IMR-90 (cell line): ENCODE results near the gene LTBP1. TPM values are rescaled to one million over a fixed set of nuclear protein-coding genes. Genes with fewer than 3 reads are reported as not detected.

Source experiments
- ATAC-seq: fragments of 200-7000 bp; cut with Tn5 transposase; 2 replicates; pipeline ENCODE4 v1.9.1; 2020; ENCODE audit warnings: low read depth, mild to moderate bottlenecking, moderate library complexity
- BruUV-seq: library from RNA; stranded (reverse); fragments of 400-500 nt; replicated peaks from 2 replicates; lab custom pipeline; 2021; lab: Mats Ljungman, UMichigan
- CTCF ChIA-PET: fragments of 300-600 bp; formaldehyde crosslinking; extraction: SDS; loops from one replicate; lab custom pipeline; 2021; ENCODE audit warnings: antibody characterized with exemption; lab: Yijun Ruan, JAX
- POLR2A ChIA-PET: fragments of 300-600 bp; sonication (Branson Sonifier 250); formaldehyde crosslinking; loops from one replicate; lab custom pipeline; 2022; ENCODE audit warnings: antibody characterized with exemption; ENCODE audit not compliant: unreplicated experiment; lab: Charles Lee
- DNase-seq: peaks from one replicate; pipeline ENCODE4 v3.0.0; 2013
- H2AFZ ChIP-seq: replicated peaks from 2 replicates; pipeline ENCODE3; 2013; ENCODE audit warnings: low read length, mild to moderate bottlenecking; ENCODE audit not compliant: poor library complexity
- H2AK5ac ChIP-seq: 2 replicates; pipeline ENCODE4 v1.6.1; 2013; ENCODE audit warnings: low read depth, low read length, inconsistent platforms
- H2AK9ac ChIP-seq: replicated peaks from 2 replicates; pipeline ENCODE3; 2013; ENCODE audit warnings: mild to moderate bottlenecking, low read depth, low read length, moderate library complexity; ENCODE audit not compliant: poor library complexity
- H2BK120ac ChIP-seq: 2 replicates; pipeline ENCODE4 v1.6.1; 2013; ENCODE audit warnings: low read depth, low read length, inconsistent platforms
- H2BK15ac ChIP-seq: 3 replicates; pipeline ENCODE4 v1.6.1; 2013; ENCODE audit warnings: low read depth, low read length, inconsistent platforms
- H2BK20ac ChIP-seq: 2 replicates; pipeline ENCODE4 v1.6.1; 2013; ENCODE audit warnings: low read depth, mild to moderate bottlenecking, inconsistent platforms, low read length, moderate library complexity
- H2BK5ac ChIP-seq: 2 replicates; pipeline ENCODE4 v1.6.1; 2013; ENCODE audit warnings: mild to moderate bottlenecking, low read depth, low read length, inconsistent platforms; ENCODE audit not compliant: poor library complexity, severe bottlenecking
- H3K14ac ChIP-seq: replicated peaks from 2 replicates; pipeline ENCODE4 v1.6.1; 2013; ENCODE audit warnings: low read depth, low read length, inconsistent platforms
- H3K18ac ChIP-seq: 2 replicates; pipeline ENCODE4 v1.6.1; 2013; ENCODE audit warnings: low read depth, low read length, control low read depth
- H3K23ac ChIP-seq: 2 replicates; pipeline ENCODE4 v1.6.1; 2013; ENCODE audit warnings: low read depth, low read length, inconsistent platforms
- H3K27ac ChIP-seq: 2 replicates; pipeline ENCODE4 v1.5.1; 2013; ENCODE audit warnings: mild to moderate bottlenecking, control low read depth, low read length; ENCODE audit not compliant: insufficient read depth
- H3K27me3 ChIP-seq: 2 replicates; pipeline ENCODE4 v1.6.1; 2013; ENCODE audit warnings: low read length; ENCODE audit not compliant: control insufficient read depth, insufficient read depth
- H3K36me3 ChIP-seq: 2 replicates; pipeline ENCODE4 v1.6.1; 2013; ENCODE audit warnings: low read length, mixed read lengths; ENCODE audit not compliant: control insufficient read depth, insufficient read depth
- H3K4ac ChIP-seq: 2 replicates; pipeline ENCODE4 v1.6.1; 2013; ENCODE audit warnings: low read depth, low read length, inconsistent platforms
- H3K4me1 ChIP-seq: 2 replicates; pipeline ENCODE4 v1.6.1; 2013; ENCODE audit warnings: low read length, mixed read lengths; ENCODE audit not compliant: control insufficient read depth, insufficient read depth
- H3K4me2 ChIP-seq: 2 replicates; pipeline ENCODE4 v1.6.1; 2013; ENCODE audit warnings: low read depth, mild to moderate bottlenecking, control low read depth, low read length, moderate library complexity
- H3K4me3 ChIP-seq: 2 replicates; pipeline ENCODE4 v1.5.1; 2013; ENCODE audit warnings: low read depth, mild to moderate bottlenecking, control low read depth, low read length, moderate library complexity; ENCODE audit not compliant: insufficient read depth
- H3K56ac ChIP-seq: 2 replicates; pipeline ENCODE4 v1.6.1; 2013; ENCODE audit warnings: low read length, inconsistent platforms; ENCODE audit not compliant: insufficient read depth; ENCODE audit errors: extremely low read depth
- H3K79me1 ChIP-seq, 2 experiments: 2 replicates each; pipeline ENCODE4 v1.6.1; 2013; ENCODE audit warnings: low read length in 2 of 2, inconsistent platforms in 1 of 2, low read depth in 1 of 2
- H3K9ac ChIP-seq: 2 replicates; pipeline ENCODE4 v1.6.1; 2013; ENCODE audit warnings: low read depth, low read length, control low read depth
- H3K9me1 ChIP-seq: 2 replicates; pipeline ENCODE4 v1.6.1; 2013; ENCODE audit warnings: low read length, inconsistent platforms; ENCODE audit not compliant: insufficient read depth
- H3K9me3 ChIP-seq: 2 replicates; pipeline ENCODE4 v1.6.1; 2013; ENCODE audit warnings: low read length; ENCODE audit not compliant: control insufficient read depth, insufficient read depth
- H4K20me1 ChIP-seq: 2 replicates; pipeline ENCODE4 v1.6.1; 2013; ENCODE audit warnings: low read length, inconsistent platforms; ENCODE audit not compliant: insufficient read depth
- H4K5ac ChIP-seq: 2 replicates; pipeline ENCODE4 v1.6.1; 2013; ENCODE audit warnings: mild to moderate bottlenecking, low read depth, low read length, control low read depth
- H4K8ac ChIP-seq, 2 experiments: 2 replicates each; pipeline ENCODE4 v1.6.1; 2013; ENCODE audit warnings: low read depth in 2 of 2, low read length in 2 of 2, control low read depth in 1 of 2, inconsistent platforms in 1 of 2
- H4K91ac ChIP-seq: 2 replicates; pipeline ENCODE4 v1.6.1; 2013; ENCODE audit warnings: low read depth, low read length, inconsistent platforms; ENCODE audit not compliant: insufficient read depth
- BHLHE40 ChIP-seq: fragments of 150-350 bp; IDR thresholded peaks from 2 replicates; pipeline ENCODE4 v1.6.1; 2016; ENCODE audit warnings: mild to moderate bottlenecking, low read depth, low read length
- CEBPB ChIP-seq: IDR thresholded peaks from 2 replicates; pipeline ENCODE4 v1.6.1; 2012; ENCODE audit warnings: low read depth, low read length, improper control_type of control experiment
- CHD1 ChIP-seq: IDR thresholded peaks from 2 replicates; pipeline ENCODE4 v1.6.1; 2012; ENCODE audit warnings: low read depth, low read length, improper control_type of control experiment
- FOS ChIP-seq: fragments of 150-350 bp; IDR thresholded peaks from 2 replicates; pipeline ENCODE4 v1.6.1; 2016; ENCODE audit warnings: low read depth, low read length
- MAFK ChIP-seq: IDR thresholded peaks from 2 replicates; pipeline ENCODE4 v1.6.1; 2012; ENCODE audit warnings: low read depth, low read length, improper control_type of control experiment
- MAZ ChIP-seq: IDR thresholded peaks from 2 replicates; pipeline ENCODE4 v1.6.1; 2012; ENCODE audit warnings: low read depth, mild to moderate bottlenecking, low read length, improper control_type of control experiment, moderate library complexity, borderline replicate concordance
- MXI1 ChIP-seq: IDR thresholded peaks from 2 replicates; pipeline ENCODE4 v1.6.1; 2012; ENCODE audit warnings: low read depth, mild to moderate bottlenecking, low read length, moderate library complexity, borderline replicate concordance
- NFE2L2 ChIP-seq: fragments of 150-350 bp; IDR thresholded peaks from 2 replicates; pipeline ENCODE4 v1.6.1; 2016; ENCODE audit warnings: low read depth, mild to moderate bottlenecking, low read length
- POLR2A ChIP-seq: IDR thresholded peaks from 2 replicates; pipeline ENCODE4 v1.6.1; 2012; ENCODE audit warnings: mild to moderate bottlenecking, low read depth, low read length
- RAD21 ChIP-seq: IDR thresholded peaks from 2 replicates; pipeline ENCODE4 v1.6.1; 2012; ENCODE audit warnings: low read length, improper control_type of control experiment
- RCOR1 ChIP-seq: IDR thresholded peaks from 2 replicates; pipeline ENCODE4 v1.6.1; 2012; ENCODE audit warnings: mild to moderate bottlenecking, low read length, improper control_type of control experiment; ENCODE audit not compliant: insufficient replicate concordance
- RFX5 ChIP-seq: IDR thresholded peaks from 2 replicates; pipeline ENCODE4 v1.8.0; 2012; ENCODE audit warnings: low read depth, mild to moderate bottlenecking, low read length, moderate library complexity
- SMC3 ChIP-seq: fragments of 150-350 bp; IDR thresholded peaks from 2 replicates; pipeline ENCODE4 v1.6.1; 2016; ENCODE audit warnings: low read depth, mild to moderate bottlenecking, antibody characterized with exemption, low read length, moderate library complexity
- WGBS, 2 experiments: methylation state at CpG; one replicate each; pipeline versions ENCODE4 v1.1.5 to v1.1.7; 2013; ENCODE audit warnings: missing lambda C conversion rate in 2 of 2; ENCODE audit not compliant: insufficient read length in 1 of 2; ENCODE audit errors: extremely low coverage in 2 of 2; 5-methylcytosine and 5-hydroxymethylcytosine counted together
- dilution Hi-C: fragments of 300-500 bp; cut with HindIII; formaldehyde crosslinking; loops from one replicate; pipeline ENCODE4 v1.14.3; 2018; ENCODE audit warnings: low sequenced_read_pairs; ENCODE audit not compliant: unreplicated experiment
- in situ Hi-C: fragments of 300-500 bp; cut with MboI; formaldehyde crosslinking; loops from 3 replicates; pipeline ENCODE4 v1.14.3; 2019; ENCODE audit warnings: low sequenced_read_pairs, inconsistent platforms, mixed read lengths
- intact Hi-C: fragments of 100-400 bp; cut with micrococcal nuclease; formaldehyde crosslinking; loops from 2 replicates; pipeline ENCODE4 v1.10.0; 2022
- polyA plus RNA-seq, 3 experiments: library from polyadenylated mRNA; depleted of rRNA; stranded (reverse); fragments of >200 nt; gene quantifications; 2 replicates each; pipeline ENCODE4 v1.2.3, GENCODE V29; 2012; ENCODE audit warnings: low replicate concordance in 1 of 3
- total RNA-seq: library from RNA; depleted of rRNA; stranded (reverse); fragments of >200 nt; gene quantifications from 2 replicates; pipeline ENCODE4 v1.2.3, GENCODE V29; 2012
- TF ChIP-seq, protein P1 (sequence below): fragments of 150-350 bp; IDR thresholded peaks from 2 replicates; pipeline ENCODE4 v1.6.1; 2017; ENCODE audit warnings: mild to moderate bottlenecking, antibody characterized with exemption, low read length, low read depth
- TF ChIP-seq, protein P2 (sequence below): fragments of 150-350 bp; IDR thresholded peaks from 2 replicates; pipeline ENCODE4 v1.6.1; 2016; ENCODE audit warnings: low read depth, mild to moderate bottlenecking, low read length, moderate library complexity, borderline replicate concordance
- TF ChIP-seq, protein P3 (sequence below): conservative IDR thresholded peaks from 2 replicates; pipeline ENCODE4 v1.5.1; 2012; ENCODE audit warnings: mild to moderate bottlenecking, low read depth, low read length, improper control_type of control experiment

LTBP1 gene
- total and polyA plus RNA-seq, 2 of the 4 experiments (the other 2 are of a cell fraction), result 235 to 326 TPM

DNA sequence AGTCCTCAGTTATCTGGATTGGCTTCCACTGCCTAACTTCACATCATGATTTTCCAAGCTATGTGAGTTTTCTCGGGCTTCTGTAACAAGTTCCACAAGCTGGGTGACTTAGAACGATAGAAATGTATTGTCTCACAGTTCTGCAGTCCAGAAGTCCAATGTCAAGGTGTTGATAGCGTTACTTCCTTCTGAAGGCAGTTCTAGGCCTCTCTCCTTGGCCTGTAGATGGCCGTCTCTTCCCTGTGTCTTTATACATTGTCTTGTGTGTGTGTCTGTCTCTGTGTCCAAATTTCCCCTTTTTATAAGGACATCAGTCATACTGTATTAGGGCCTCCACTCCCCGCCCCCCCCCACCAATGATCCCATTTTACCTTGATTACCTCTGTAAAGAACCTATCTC, 7.5 kb downstream of the LTBP1 start:
- H3K27ac ChIP-seq, result no peak overlapping the region
- H3K9me1 ChIP-seq, result peaks cover 19% of the 10 kb centered on the region
- H4K20me1 ChIP-seq, result peaks cover 3% of the 10 kb centered on the region; the same call in 1 of the 2 replicates
- no peak overlapping the region; the same call in 1 of the 2 replicates for H3K14ac ChIP-seq
- no peak overlapping the region for H3K4me2 ChIP-seq
- WGBS, 2 experiments, result 93% methylated on average over 2 of the region's 5 CpGs; no CpG with 5 or more reads in 1 of the 2 experiments
- H3K56ac ChIP-seq, result no peak overlapping the region
- H2BK20ac ChIP-seq, result no peak overlapping the region
- H2AK5ac ChIP-seq, result no peak overlapping the region
- H4K8ac ChIP-seq, result no peak overlapping the region
- H3K36me3 ChIP-seq, result peaks cover 12% of the 10 kb centered on the region
- H3K9me3 ChIP-seq, result no peaks in the 10 kb centered on the region
- in situ Hi-C loops, result no loop called here
- ChIA-PET CTCF (no interaction called here), POLR2A (no interaction called here)
- intact Hi-C loops, result no loop called here
- H3K4ac ChIP-seq, result no peak overlapping the region
- peaks cover 7% of the 10 kb centered on the region; the same call in 1 of the 2 replicates for H3K4me1 ChIP-seq
- no peak overlapping the region for H2BK5ac ChIP-seq
- H2AFZ ChIP-seq, result no peak overlapping the region
- H3K9ac ChIP-seq, result no peak overlapping the region
- no peaks in the 10 kb centered on the region for H3K27me3 ChIP-seq
- ATAC-seq, result no peak
- H2AK9ac ChIP-seq, result no peak overlapping the region
- no peak overlapping the region for H4K91ac ChIP-seq
- H3K79me1 ChIP-seq, result peaks cover 30 to 80% of the 10 kb centered on the region in 2 experiments
- dilution Hi-C loops, result no loop called here
- H3K23ac ChIP-seq, result peak overlapping the region; percentile 28; the same call in 1 of the 2 replicates
- H3K18ac ChIP-seq, result no peak overlapping the region
- TF ChIP-seq FOS (no peak), RAD21 (no peak), MXI1 (no peak), RFX5 (no peak), BHLHE40 (no peak), SMC3 (no peak), MAZ (no peak), POLR2A (no peak), MAFK (no peak), CHD1 (no peak), CEBPB (no peak), NFE2L2 (no peak), RCOR1 (no peak)
- TF ChIP-seq, protein P1, sequence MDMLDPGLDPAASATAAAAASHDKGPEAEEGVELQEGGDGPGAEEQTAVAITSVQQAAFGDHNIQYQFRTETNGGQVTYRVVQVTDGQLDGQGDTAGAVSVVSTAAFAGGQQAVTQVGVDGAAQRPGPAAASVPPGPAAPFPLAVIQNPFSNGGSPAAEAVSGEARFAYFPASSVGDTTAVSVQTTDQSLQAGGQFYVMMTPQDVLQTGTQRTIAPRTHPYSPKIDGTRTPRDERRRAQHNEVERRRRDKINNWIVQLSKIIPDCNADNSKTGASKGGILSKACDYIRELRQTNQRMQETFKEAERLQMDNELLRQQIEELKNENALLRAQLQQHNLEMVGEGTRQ, result no peak
- TF ChIP-seq, protein P2, sequence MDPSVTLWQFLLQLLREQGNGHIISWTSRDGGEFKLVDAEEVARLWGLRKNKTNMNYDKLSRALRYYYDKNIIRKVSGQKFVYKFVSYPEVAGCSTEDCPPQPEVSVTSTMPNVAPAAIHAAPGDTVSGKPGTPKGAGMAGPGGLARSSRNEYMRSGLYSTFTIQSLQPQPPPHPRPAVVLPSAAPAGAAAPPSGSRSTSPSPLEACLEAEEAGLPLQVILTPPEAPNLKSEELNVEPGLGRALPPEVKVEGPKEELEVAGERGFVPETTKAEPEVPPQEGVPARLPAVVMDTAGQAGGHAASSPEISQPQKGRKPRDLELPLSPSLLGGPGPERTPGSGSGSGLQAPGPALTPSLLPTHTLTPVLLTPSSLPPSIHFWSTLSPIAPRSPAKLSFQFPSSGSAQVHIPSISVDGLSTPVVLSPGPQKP, result no peak
- TF ChIP-seq, protein P3, sequence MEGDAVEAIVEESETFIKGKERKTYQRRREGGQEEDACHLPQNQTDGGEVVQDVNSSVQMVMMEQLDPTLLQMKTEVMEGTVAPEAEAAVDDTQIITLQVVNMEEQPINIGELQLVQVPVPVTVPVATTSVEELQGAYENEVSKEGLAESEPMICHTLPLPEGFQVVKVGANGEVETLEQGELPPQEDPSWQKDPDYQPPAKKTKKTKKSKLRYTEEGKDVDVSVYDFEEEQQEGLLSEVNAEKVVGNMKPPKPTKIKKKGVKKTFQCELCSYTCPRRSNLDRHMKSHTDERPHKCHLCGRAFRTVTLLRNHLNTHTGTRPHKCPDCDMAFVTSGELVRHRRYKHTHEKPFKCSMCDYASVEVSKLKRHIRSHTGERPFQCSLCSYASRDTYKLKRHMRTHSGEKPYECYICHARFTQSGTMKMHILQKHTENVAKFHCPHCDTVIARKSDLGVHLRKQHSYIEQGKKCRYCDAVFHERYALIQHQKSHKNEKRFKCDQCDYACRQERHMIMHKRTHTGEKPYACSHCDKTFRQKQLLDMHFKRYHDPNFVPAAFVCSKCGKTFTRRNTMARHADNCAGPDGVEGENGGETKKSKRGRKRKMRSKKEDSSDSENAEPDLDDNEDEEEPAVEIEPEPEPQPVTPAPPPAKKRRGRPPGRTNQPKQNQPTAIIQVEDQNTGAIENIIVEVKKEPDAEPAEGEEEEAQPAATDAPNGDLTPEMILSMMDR, result no peak
- DNase-seq, result no peak
- H2BK15ac ChIP-seq, result no peak overlapping the region
- BruUV-seq, result no TSS peak
- no peak overlapping the region for H2BK120ac ChIP-seq
- no peak overlapping the region for H4K5ac ChIP-seq
- H3K4me3 ChIP-seq, result no peak overlapping the region
